Epithelial cell of proximal tubule (primary cell): ENCODE results near the gene CDK11B. TPM values are rescaled to one million over a fixed set of nuclear protein-coding genes. Genes with fewer than 3 reads are reported as not detected.

Experiments
- DNase-seq: peaks from one replicate; pipeline ENCODE4 v3.0.0-alpha.2; 2011; ENCODE audit warnings: low read depth
- H3K4me3 ChIP-seq: 2 replicates; pipeline ENCODE4 v1.5.1; 2011; ENCODE audit warnings: low read depth, mild to moderate bottlenecking, low read length
- CTCF ChIP-seq: conservative IDR thresholded peaks from 2 replicates; pipeline ENCODE4 v1.5.1; 2012; ENCODE audit warnings: low read depth, mild to moderate bottlenecking, low read length
- total RNA-seq: library from RNA; depleted of rRNA; stranded (reverse); fragments of >200 nt; gene quantifications from 2 replicates; pipeline ENCODE4 v1.2.3, GENCODE V29; 2015

Gene CDK11B
- total RNA-seq, 1 donor from 2014 or later = 16.3 TPM

GRCh38 chr1:1599935-1600860 lies 58.6 kb downstream of the CDK11B start, which contains the start of gene FNDC10:
TSS of gene FNDC10 (minus strand) at chr1:1600135. CDS start at chr1:1600015, 120 bp downstream.
- TF ChIP-seq CTCF = no peak
- DNase-seq = no peak
- peak within 1 kb of the TSS; percentile 44 for H3K4me3 ChIP-seq

GRCh38 chr1:1599030-1599934 lies 59.5 kb downstream of the CDK11B start:
- no peak for TF ChIP-seq CTCF
- no peak overlapping the region for H3K4me3 ChIP-seq
- DNase-seq = no peak

GRCh38 chr1:1598720-1599029 lies 60.1 kb downstream of the CDK11B start:
- no peak overlapping the region for H3K4me3 ChIP-seq
- TF ChIP-seq CTCF = no peak
- no peak for DNase-seq

- no peak for TF ChIP-seq CTCF
- DNase-seq = no peak
- H3K4me3 ChIP-seq = no peak overlapping the region
Measured at GRCh38 chr1:1598051-1598719, 60.6 kb downstream of the CDK11B start.

- TF ChIP-seq CTCF = peak; percentile 44
Measured at GRCh38 chr1:1597275-1597930, 61.4 kb downstream of the CDK11B start.

More at GRCh38 chr1:1597275-1597930, 61.4 kb downstream of the CDK11B start:
- no peak for DNase-seq
- H3K4me3 ChIP-seq = no peak overlapping the region
